PC-9 (cell line): Measurements from ENCODE around the gene GNAL. TPM values are rescaled to one million over a fixed set of nuclear protein-coding genes. Genes with fewer than 3 reads are reported as not detected.

Experiments
- BruUV-seq: library from RNA; stranded (reverse); fragments of 400-500 nt; replicated peaks from 2 replicates; lab custom pipeline; 2021; lab: Mats Ljungman, UMichigan
- CTCF ChIA-PET: fragments of 300-600 bp; sonication (Branson Sonifier 250); formaldehyde crosslinking; loops from one replicate; lab custom pipeline; 2022; ENCODE audit warnings: antibody characterized with exemption; lab: Charles Lee
- POLR2A ChIA-PET: fragments of 300-600 bp; sonication (Branson Sonifier 250); formaldehyde crosslinking; loops from one replicate; lab custom pipeline; 2022; ENCODE audit warnings: antibody characterized with exemption; ENCODE audit not compliant: unreplicated experiment; lab: Charles Lee
- DNase-seq, 2 experiments: peaks; one replicate each; pipeline versions ENCODE4 v3.0.0 to v3.0.0-alpha.2; 2015 to 2022; ENCODE audit warnings: mixed read lengths in 1 of 2
- H2AFZ ChIP-seq: fragments of 200-600 bp; sonication (generic); 2 replicates; pipeline ENCODE4 v1.8.1; 2017; ENCODE audit warnings: antibody characterized with exemption
- H3F3A ChIP-seq: fragments of 200-600 bp; sonication (generic); 2 replicates; pipeline ENCODE4 v1.8.1; 2017; ENCODE audit warnings: antibody characterized with exemption, mild to moderate bottlenecking, low read depth; ENCODE audit not compliant: insufficient read depth
- H3K27ac ChIP-seq: fragments of 200-600 bp; sonication (generic); 2 replicates; pipeline ENCODE4 v1.6.1; 2016; ENCODE audit warnings: mixed run types
- H3K27me3 ChIP-seq: fragments of 200-600 bp; sonication (generic); 2 replicates; pipeline ENCODE4 v1.6.1; 2016; ENCODE audit warnings: low read depth, mixed run types; ENCODE audit not compliant: insufficient read depth
- H3K36me3 ChIP-seq: fragments of 200-600 bp; sonication (generic); 2 replicates; pipeline ENCODE4 v1.6.1; 2016; ENCODE audit warnings: low read depth, mixed run types
- H3K4me1 ChIP-seq: fragments of 200-600 bp; sonication (generic); replicated peaks from 2 replicates; pipeline ENCODE4 v1.6.1; 2016; ENCODE audit warnings: mixed run types; ENCODE audit not compliant: insufficient read depth
- H3K4me2 ChIP-seq: fragments of 200-600 bp; sonication (generic); 2 replicates; pipeline ENCODE4 v1.6.1; 2017; ENCODE audit warnings: mixed run types
- H3K4me3 ChIP-seq: fragments of 200-600 bp; sonication (generic); 2 replicates; pipeline ENCODE4 v1.6.1; 2016; ENCODE audit warnings: mixed run types
- H3K79me2 ChIP-seq: fragments of 200-600 bp; sonication (generic); 2 replicates; pipeline ENCODE4 v1.6.1; 2017; ENCODE audit warnings: low read depth, mixed run types
- H3K9me2 ChIP-seq: fragments of 200-600 bp; sonication (generic); 2 replicates; pipeline ENCODE4 v1.8.1; 2017; ENCODE audit warnings: mild to moderate bottlenecking; ENCODE audit not compliant: insufficient read depth
- H3K9me3 ChIP-seq: fragments of 200-600 bp; sonication (generic); 2 replicates; pipeline ENCODE4 v1.8.1; 2016; ENCODE audit warnings: low read depth; ENCODE audit not compliant: insufficient read depth
- H4K20me1 ChIP-seq: fragments of 200-600 bp; sonication (generic); 2 replicates; pipeline ENCODE4 v1.8.1; 2017; ENCODE audit not compliant: insufficient read depth
- CTCF ChIP-seq: fragments of 200-600 bp; sonication (generic); conservative IDR thresholded peaks from 2 replicates; pipeline ENCODE4 v1.6.1; 2017; ENCODE audit warnings: mixed run types, antibody characterized with exemption, mild to moderate bottlenecking, moderate library complexity
- EZH2 ChIP-seq: fragments of 200-600 bp; sonication (generic); IDR thresholded peaks from 2 replicates; pipeline ENCODE4 v1.8.0; 2017; ENCODE audit warnings: antibody characterized with exemption, low read depth
- intact Hi-C: fragments of 100-400 bp; cut with micrococcal nuclease; formaldehyde crosslinking; loops from one replicate; pipeline ENCODE4 v1.10.0; 2022; ENCODE audit not compliant: unreplicated experiment
- total RNA-seq: library from RNA; stranded (reverse); gene quantifications from 2 replicates; pipeline ENCODE4 v1.2.3, GENCODE V29; 2021

GNAL gene
- total RNA-seq, 1 experiment from 2014 or later, result 3.3 TPM

DNA sequence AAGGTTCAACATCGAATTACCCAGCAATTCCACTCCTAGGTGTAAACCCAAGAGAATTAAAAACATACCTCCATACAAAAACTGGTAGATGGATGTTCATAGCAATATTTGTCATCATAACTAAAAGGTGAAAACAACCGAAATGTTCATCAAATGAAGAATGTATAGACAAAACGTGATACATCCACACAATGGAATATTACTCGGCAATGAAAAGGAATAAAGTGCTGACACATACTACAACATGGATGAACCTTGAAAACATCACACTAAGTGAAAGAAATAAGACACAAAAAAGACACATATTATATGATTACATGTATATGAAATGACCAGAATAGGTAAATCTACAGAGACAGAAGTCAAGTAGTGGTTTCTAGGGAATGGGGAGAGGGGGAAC, 141.5 kb downstream of the GNAL start:
- H3K27me3 ChIP-seq, result no peaks in the 10 kb centered on the region
- BruUV-seq, result no TSS peak
- no peaks in the 10 kb centered on the region for H3K4me1 ChIP-seq
- intact Hi-C loops, result no loop called here
- no peaks in the 10 kb centered on the region for H3K36me3 ChIP-seq
- CTCF ChIA-PET, result no interaction called here
- H4K20me1 ChIP-seq, result no peaks in the 10 kb centered on the region
- no peaks in the 10 kb centered on the region for H3K79me2 ChIP-seq
- no peak overlapping the region for H3K4me2 ChIP-seq
- TF ChIP-seq EZH2 (no peak), CTCF (no peak)
- no peak for DNase-seq
- H3K9me3 ChIP-seq, result no peaks in the 10 kb centered on the region
- H3K27ac ChIP-seq, result no peak overlapping the region
- H3F3A ChIP-seq, result no peaks in the 10 kb centered on the region
- no peaks in the 10 kb centered on the region for H3K9me2 ChIP-seq
- no peak overlapping the region for H3K4me3 ChIP-seq
- no peak overlapping the region for H2AFZ ChIP-seq
- POLR2A ChIA-PET, result no interaction called here

DNA sequence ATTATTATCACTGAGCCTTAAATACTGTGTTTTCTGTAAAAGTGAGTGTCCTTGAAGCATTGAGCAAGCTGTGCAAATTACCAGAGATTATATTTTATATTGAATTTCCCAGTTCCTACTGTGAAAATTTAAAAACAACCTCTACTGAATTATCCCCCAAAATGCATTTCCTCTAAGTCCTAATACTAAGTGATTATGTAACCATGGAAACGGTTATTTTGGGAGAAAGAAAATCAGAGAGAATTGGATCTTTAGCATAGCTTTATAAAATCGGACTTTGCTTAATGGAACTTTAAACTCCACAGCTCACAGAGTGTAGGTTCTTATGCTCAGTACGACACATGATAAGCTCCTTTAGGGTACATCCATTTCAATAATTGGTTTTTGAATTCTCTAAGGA, 142.9 kb downstream of the GNAL start:
- Histone ChIP-seq H3K79me2 (no peaks in the 10 kb centered on the region), H3K4me3 (no peak overlapping the region), H3F3A (no peaks in the 10 kb centered on the region), H3K9me2 (no peaks in the 10 kb centered on the region), H3K27me3 (no peaks in the 10 kb centered on the region), H3K9me3 (no peaks in the 10 kb centered on the region), H3K4me1 (no peaks in the 10 kb centered on the region), H2AFZ (no peak overlapping the region), H3K4me2 (no peak overlapping the region), H3K27ac (no peak overlapping the region), H4K20me1 (no peaks in the 10 kb centered on the region), H3K36me3 (no peaks in the 10 kb centered on the region)
- POLR2A ChIA-PET, result interaction anchor here (0.5 kb wide), 1 partner anchor 149 kb away, joined by 4 read pairs; the partner anchor contains the start of gene IMPA2
- CTCF ChIA-PET, result no interaction called here
- intact Hi-C loops, result no loop called here
- no peak for TF ChIP-seq EZH2
- TF ChIP-seq CTCF, result no peak
- no TSS peak for BruUV-seq
- DNase-seq, result no peak

GRCh38 chr18:11834772-11835171, 145.7 kb downstream of the GNAL start:
- Histone ChIP-seq H3K36me3 (no peaks in the 10 kb centered on the region), H3F3A (no peaks in the 10 kb centered on the region), H2AFZ (no peak overlapping the region), H3K27me3 (no peaks in the 10 kb centered on the region), H3K27ac (no peak overlapping the region), H3K79me2 (no peaks in the 10 kb centered on the region), H3K9me2 (no peaks in the 10 kb centered on the region), H3K4me1 (no peaks in the 10 kb centered on the region), H3K4me2 (no peak overlapping the region), H3K4me3 (no peak overlapping the region), H3K9me3 (no peaks in the 10 kb centered on the region), H4K20me1 (no peaks in the 10 kb centered on the region)
- POLR2A ChIA-PET, result no interaction called here
- DNase-seq, result no peak
- no peak for TF ChIP-seq CTCF
- no peak for TF ChIP-seq EZH2
- CTCF ChIA-PET, result no interaction called here
- BruUV-seq, result no TSS peak
- intact Hi-C loops, result no loop called here
